Liver (tissue), 9 donors: Measurements from ENCODE around the gene MAN2A2. TPM values are rescaled to one million over a fixed set of nuclear protein-coding genes. Genes with fewer than 3 reads are reported as not detected.
A peak's percentile ranks its signal among the peaks of the same experiment; 100 is the strongest.

ENCODE experiments used
- DNase-seq: peaks from one replicate; pipeline ENCODE4 v3.0.0-alpha.2; 2017; ENCODE audit warnings: low spot score
- H3K27ac ChIP-seq, 2 donors: one replicate each; pipeline ENCODE4 v1.7.0; 2013; ENCODE audit warnings: inconsistent platforms in 2 of 2, low read length in 2 of 2, control low read depth in 1 of 2, low read depth in 1 of 2, mild to moderate bottlenecking in 1 of 2
- H3K27me3 ChIP-seq, 4 donors: one replicate each; pipeline versions ENCODE4 v1.6.1 to v1.7.0; 2013; ENCODE audit warnings: low read length in 3 of 4, inconsistent platforms in 1 of 4, mild to moderate bottlenecking in 1 of 4, moderate library complexity in 1 of 4; ENCODE audit not compliant: control insufficient read depth in 4 of 4, insufficient read depth in 4 of 4
- H3K36me3 ChIP-seq, 4 donors: one replicate each; pipeline versions ENCODE4 v1.6.1 to v1.7.0; 2013; ENCODE audit warnings: low read length in 3 of 4, mild to moderate bottlenecking in 3 of 4, low read depth in 1 of 4, moderate library complexity in 1 of 4; ENCODE audit not compliant: control insufficient read depth in 4 of 4, insufficient read depth in 3 of 4
- H3K4me1 ChIP-seq, 4 donors: one replicate each; pipeline versions ENCODE4 v1.6.1 to v1.7.0; 2013; ENCODE audit warnings: low read length in 3 of 4, mild to moderate bottlenecking in 3 of 4, moderate library complexity in 1 of 4; ENCODE audit not compliant: control insufficient read depth in 4 of 4, insufficient read depth in 4 of 4
- H3K4me3 ChIP-seq, 3 donors: one replicate each; pipeline versions ENCODE4 v1.6.1 to v1.7.0; 2013; ENCODE audit warnings: low read length in 3 of 3, control low read depth in 1 of 3, low read depth in 1 of 3, mild to moderate bottlenecking in 1 of 3
- H3K9ac ChIP-seq, 2 donors: one replicate each; pipeline ENCODE4 v1.7.0; 2013; ENCODE audit warnings: low read length in 2 of 2, mild to moderate bottlenecking in 2 of 2, moderate library complexity in 2 of 2, control low read depth in 1 of 2, low read depth in 1 of 2
- H3K9me3 ChIP-seq, 4 donors: one replicate each; pipeline versions ENCODE4 v1.6.1 to v1.7.0; 2013; ENCODE audit warnings: low read length in 3 of 4; ENCODE audit not compliant: control insufficient read depth in 4 of 4
- ATF3 ChIP-seq: IDR thresholded peaks from 2 replicates; pipeline ENCODE4 v1.6.1; 2016; ENCODE audit warnings: antibody characterized with exemption
- EGR1 ChIP-seq, 2 donors: IDR thresholded peaks; 2 replicates each; pipeline ENCODE4 v1.6.1; 2016 to 2018; ENCODE audit warnings: antibody characterized with exemption in 2 of 2, low read depth in 2 of 2
- FOXA2 ChIP-seq: IDR thresholded peaks from 2 replicates; pipeline ENCODE4 v1.6.1; 2016; ENCODE audit warnings: antibody characterized with exemption
- GABPA ChIP-seq, 2 donors: IDR thresholded peaks in 1 of 2; conservative IDR thresholded peaks in 1 of 2; 2 replicates each; pipeline ENCODE4 v1.6.1; 2016; ENCODE audit warnings: antibody characterized with exemption in 2 of 2, mild to moderate bottlenecking in 1 of 2, moderate library complexity in 1 of 2
- HNF4A ChIP-seq, 2 donors: conservative IDR thresholded peaks; 2 replicates each; pipeline ENCODE4 v1.6.1; 2016; ENCODE audit warnings: antibody characterized with exemption in 2 of 2, mild to moderate bottlenecking in 2 of 2
- HNF4G ChIP-seq: IDR thresholded peaks from 2 replicates; pipeline ENCODE4 v1.6.1; 2016; ENCODE audit warnings: antibody characterized with exemption
- JUND ChIP-seq, 2 donors: IDR thresholded peaks; 2 replicates each; pipeline ENCODE4 v1.6.1; 2016; ENCODE audit warnings: antibody characterized with exemption in 2 of 2
- MAX ChIP-seq: IDR thresholded peaks from 2 replicates; pipeline ENCODE4 v1.6.1; 2016; ENCODE audit warnings: antibody characterized with exemption
- NR2F2 ChIP-seq: IDR thresholded peaks from 2 replicates; pipeline ENCODE4 v1.6.1; 2016; ENCODE audit warnings: antibody characterized with exemption
- RAD21 ChIP-seq, 2 donors: IDR thresholded peaks; 2 replicates each; pipeline ENCODE4 v1.6.1; 2016; ENCODE audit warnings: antibody characterized with exemption in 2 of 2, mild to moderate bottlenecking in 2 of 2
- RXRA ChIP-seq, 2 donors: IDR thresholded peaks; 2 replicates each; pipeline ENCODE4 v1.6.1; 2017 to 2018; ENCODE audit warnings: antibody characterized with exemption in 2 of 2, mild to moderate bottlenecking in 1 of 2
- SP1 ChIP-seq: IDR thresholded peaks from 2 replicates; pipeline ENCODE4 v1.6.1; 2018; ENCODE audit warnings: antibody characterized with exemption, mild to moderate bottlenecking
- TAF1 ChIP-seq: conservative IDR thresholded peaks from 2 replicates; pipeline ENCODE4 v1.6.1; 2016; ENCODE audit warnings: antibody characterized with exemption, mild to moderate bottlenecking
- YY1 ChIP-seq: IDR thresholded peaks from 2 replicates; pipeline ENCODE4 v1.6.1; 2016; ENCODE audit warnings: antibody characterized with exemption, mild to moderate bottlenecking
- ZBTB33 ChIP-seq: IDR thresholded peaks from 2 replicates; pipeline ENCODE4 v1.6.1; 2016; ENCODE audit warnings: antibody characterized with exemption
- WGBS: extraction: QIAGEN DNeasy Blood & Tissue Kit; methylation state at CpG from one replicate; pipeline ENCODE4 v1.1.7; 2013; 5-methylcytosine and 5-hydroxymethylcytosine counted together
- polyA plus RNA-seq, 2 donors: library from polyadenylated mRNA; stranded (reverse) in 1 of 2; unstranded in 1 of 2; fragments of 200-250 nt in 1 of 2; fragments of >200 nt in 1 of 2; fragmentation: Nextera tagmentation in 1 of 2; extraction: Ambion mirVana in 1 of 2; gene quantifications; one replicate each; pipeline versions ENCODE4 v1.2.1 to v1.2.3, GENCODE V29; 2013 to 2015
- total RNA-seq, 2 donors: library from RNA; depleted of rRNA; stranded (reverse); fragments of >200 nt; gene quantifications; one replicate each; pipeline ENCODE4 v1.2.3, GENCODE V29; 2014
- TF ChIP-seq, protein P1 (sequence below): IDR thresholded peaks from 2 replicates; pipeline ENCODE4 v1.6.1; 2016; ENCODE audit warnings: antibody characterized with exemption, mild to moderate bottlenecking
- TF ChIP-seq, protein P2 (sequence below): fragments of 150-350 bp; IDR thresholded peaks from 2 replicates; pipeline ENCODE4 v1.5.1; 2017; ENCODE audit warnings: improper control_type of control experiment, low read depth, low read length; ENCODE audit not compliant: missing input control
- donor health status: healthy.
- donor health status: healthy.
- donor health status: healthy.
- donor health status: healthy.
- donor health status: healthy.

Gene MAN2A2
- total and polyA plus RNA-seq, 4 donors = 17.3 to 111 (median 50.9) TPM

DNA sequence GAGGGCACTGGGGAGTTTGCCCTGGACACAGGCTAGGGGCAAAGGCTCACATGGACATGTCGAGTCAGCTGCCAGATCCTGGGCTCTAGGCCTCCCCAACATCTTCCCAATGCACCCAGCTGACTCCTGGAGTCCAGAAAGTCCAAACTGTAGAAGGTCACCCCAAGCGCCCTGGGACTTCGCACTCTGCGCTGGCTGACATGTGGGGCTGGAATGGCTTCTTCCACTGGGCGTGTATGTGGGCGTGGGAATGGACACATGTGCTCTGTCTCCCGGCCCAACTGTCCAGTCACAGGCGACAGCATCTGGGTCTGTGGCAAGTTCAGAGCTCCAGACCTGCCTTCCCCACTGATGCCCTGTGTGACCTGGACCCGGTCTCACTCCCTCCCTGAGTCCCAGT lies 48.0 kb upstream of the MAN2A2 start:
- H3K9ac ChIP-seq = no peak overlapping the region
- WGBS = 88% methylated on average over 9 of the region's 9 CpGs
- H3K9me3 ChIP-seq = no peaks in the 10 kb centered on the region
- H3K36me3 ChIP-seq = no peaks in the 10 kb centered on the region
- TF ChIP-seq ATF3 (no peak), HNF4A (conservative IDR thresholded peaks at IDR 0.05) (peak; percentile 26 to 47), RXRA (IDR thresholded peaks at IDR 0.05) (peak in 1 of 2 donors; percentile 19), HNF4G (no peak), EGR1 (IDR thresholded peaks at IDR 0.05; ENCODE audit: low read depth in 2 of 2) (no peak), GABPA (IDR thresholded peaks at IDR 0.05 in 1 of 2, conservative IDR thresholded peaks at IDR 0.05 in 1 of 2) (no peak), TAF1 (no peak), YY1 (no peak), JUND (IDR thresholded peaks at IDR 0.05) (no peak), MAX (no peak), SP1 (no peak)
- TF ChIP-seq, protein P1, sequence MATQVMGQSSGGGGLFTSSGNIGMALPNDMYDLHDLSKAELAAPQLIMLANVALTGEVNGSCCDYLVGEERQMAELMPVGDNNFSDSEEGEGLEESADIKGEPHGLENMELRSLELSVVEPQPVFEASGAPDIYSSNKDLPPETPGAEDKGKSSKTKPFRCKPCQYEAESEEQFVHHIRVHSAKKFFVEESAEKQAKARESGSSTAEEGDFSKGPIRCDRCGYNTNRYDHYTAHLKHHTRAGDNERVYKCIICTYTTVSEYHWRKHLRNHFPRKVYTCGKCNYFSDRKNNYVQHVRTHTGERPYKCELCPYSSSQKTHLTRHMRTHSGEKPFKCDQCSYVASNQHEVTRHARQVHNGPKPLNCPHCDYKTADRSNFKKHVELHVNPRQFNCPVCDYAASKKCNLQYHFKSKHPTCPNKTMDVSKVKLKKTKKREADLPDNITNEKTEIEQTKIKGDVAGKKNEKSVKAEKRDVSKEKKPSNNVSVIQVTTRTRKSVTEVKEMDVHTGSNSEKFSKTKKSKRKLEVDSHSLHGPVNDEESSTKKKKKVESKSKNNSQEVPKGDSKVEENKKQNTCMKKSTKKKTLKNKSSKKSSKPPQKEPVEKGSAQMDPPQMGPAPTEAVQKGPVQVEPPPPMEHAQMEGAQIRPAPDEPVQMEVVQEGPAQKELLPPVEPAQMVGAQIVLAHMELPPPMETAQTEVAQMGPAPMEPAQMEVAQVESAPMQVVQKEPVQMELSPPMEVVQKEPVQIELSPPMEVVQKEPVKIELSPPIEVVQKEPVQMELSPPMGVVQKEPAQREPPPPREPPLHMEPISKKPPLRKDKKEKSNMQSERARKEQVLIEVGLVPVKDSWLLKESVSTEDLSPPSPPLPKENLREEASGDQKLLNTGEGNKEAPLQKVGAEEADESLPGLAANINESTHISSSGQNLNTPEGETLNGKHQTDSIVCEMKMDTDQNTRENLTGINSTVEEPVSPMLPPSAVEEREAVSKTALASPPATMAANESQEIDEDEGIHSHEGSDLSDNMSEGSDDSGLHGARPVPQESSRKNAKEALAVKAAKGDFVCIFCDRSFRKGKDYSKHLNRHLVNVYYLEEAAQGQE = no peak
- TF ChIP-seq, protein P2, sequence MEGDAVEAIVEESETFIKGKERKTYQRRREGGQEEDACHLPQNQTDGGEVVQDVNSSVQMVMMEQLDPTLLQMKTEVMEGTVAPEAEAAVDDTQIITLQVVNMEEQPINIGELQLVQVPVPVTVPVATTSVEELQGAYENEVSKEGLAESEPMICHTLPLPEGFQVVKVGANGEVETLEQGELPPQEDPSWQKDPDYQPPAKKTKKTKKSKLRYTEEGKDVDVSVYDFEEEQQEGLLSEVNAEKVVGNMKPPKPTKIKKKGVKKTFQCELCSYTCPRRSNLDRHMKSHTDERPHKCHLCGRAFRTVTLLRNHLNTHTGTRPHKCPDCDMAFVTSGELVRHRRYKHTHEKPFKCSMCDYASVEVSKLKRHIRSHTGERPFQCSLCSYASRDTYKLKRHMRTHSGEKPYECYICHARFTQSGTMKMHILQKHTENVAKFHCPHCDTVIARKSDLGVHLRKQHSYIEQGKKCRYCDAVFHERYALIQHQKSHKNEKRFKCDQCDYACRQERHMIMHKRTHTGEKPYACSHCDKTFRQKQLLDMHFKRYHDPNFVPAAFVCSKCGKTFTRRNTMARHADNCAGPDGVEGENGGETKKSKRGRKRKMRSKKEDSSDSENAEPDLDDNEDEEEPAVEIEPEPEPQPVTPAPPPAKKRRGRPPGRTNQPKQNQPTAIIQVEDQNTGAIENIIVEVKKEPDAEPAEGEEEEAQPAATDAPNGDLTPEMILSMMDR = no peak
- no peak for DNase-seq
- H3K4me3 ChIP-seq = no peak overlapping the region
- no peaks in the 10 kb centered on the region for H3K27me3 ChIP-seq
- peaks cover 8 to 23% (median 18%) of the 10 kb centered on the region in 4 donors for H3K4me1 ChIP-seq
- no peak overlapping the region for H3K27ac ChIP-seq

GRCh38 chr15:90857337-90857736 lies 45.8 kb upstream of the MAN2A2 start:
- no peaks in the 10 kb centered on the region for H3K36me3 ChIP-seq
- no peaks in the 10 kb centered on the region for H3K9me3 ChIP-seq
- WGBS = 85% methylated on average over 8 of the region's 8 CpGs
- H3K9ac ChIP-seq = no peak overlapping the region
- DNase-seq = no peak
- H3K27me3 ChIP-seq = no peaks in the 10 kb centered on the region
- peak overlapping the region; percentile 39 to 69 for H3K27ac ChIP-seq
- H3K4me3 ChIP-seq = no peak overlapping the region
- peaks cover 9 to 40% (median 32%) of the 10 kb centered on the region in 4 donors for H3K4me1 ChIP-seq
- TF ChIP-seq FOXA2 = no peak
- TF ChIP-seq MAX = no peak
- no peak for TF ChIP-seq ZBTB33
- TF ChIP-seq, protein P1 = no peak
- TF ChIP-seq RAD21 (IDR thresholded peaks at IDR 0.05) = no peak
- TF ChIP-seq NR2F2 = no peak
- TF ChIP-seq SP1 = no peak
- TF ChIP-seq JUND (IDR thresholded peaks at IDR 0.05) = no peak
- TF ChIP-seq, protein P2 = no peak
- TF ChIP-seq RXRA (IDR thresholded peaks at IDR 0.05) = no peak
- no peak for TF ChIP-seq HNF4A (conservative IDR thresholded peaks at IDR 0.05)
- TF ChIP-seq HNF4G = no peak
- no peak for TF ChIP-seq YY1
- no peak for TF ChIP-seq TAF1
- TF ChIP-seq GABPA (IDR thresholded peaks at IDR 0.05 in 1 of 2, conservative IDR thresholded peaks at IDR 0.05 in 1 of 2) = no peak
